Lung (tissue), 12 donors: Measurements from ENCODE around the gene CYB5B. TPM values are rescaled to one million over a fixed set of nuclear protein-coding genes. Genes with fewer than 3 reads are reported as not detected.

Experiments
- ATAC-seq: fragments of 200-7000 bp; cut with Tn5 transposase; one replicate; pipeline ENCODE4 v1.9.1; 2020; ENCODE audit warnings: moderate number of reproducible peaks; ENCODE audit not compliant: insufficient read depth, low FRiP score
- DNase-seq, 3 donors: peaks; one replicate each; pipeline ENCODE4 v3.0.0-alpha.2; 2013 to 2017
- H3K27ac ChIP-seq, 2 donors: one replicate each; pipeline ENCODE4 v1.5.1; 2013; ENCODE audit warnings: mild to moderate bottlenecking in 2 of 2, moderate library complexity in 2 of 2, control low read depth in 1 of 2, inconsistent platforms in 1 of 2, low read depth in 1 of 2, low read length in 1 of 2
- H3K27me3 ChIP-seq, 3 donors: one replicate each; pipeline ENCODE4 v1.5.1; 2013; ENCODE audit warnings: low read length in 2 of 3; ENCODE audit not compliant: control insufficient read depth in 3 of 3, insufficient read depth in 3 of 3
- H3K36me3 ChIP-seq, 4 donors: one replicate each; pipeline ENCODE4 v1.5.1; 2013; ENCODE audit warnings: low read length in 4 of 4, mild to moderate bottlenecking in 1 of 4, moderate library complexity in 1 of 4; ENCODE audit not compliant: control insufficient read depth in 4 of 4, insufficient read depth in 4 of 4
- H3K4me1 ChIP-seq, 5 donors: one replicate each; pipeline ENCODE4 v1.5.1; 2013; ENCODE audit warnings: low read length in 5 of 5, mild to moderate bottlenecking in 2 of 5, moderate library complexity in 1 of 5; ENCODE audit not compliant: control insufficient read depth in 5 of 5, insufficient read depth in 5 of 5
- H3K4me3 ChIP-seq: one replicate; pipeline ENCODE4 v1.5.1; 2013; ENCODE audit warnings: mild to moderate bottlenecking, control low read depth, moderate library complexity
- H3K9ac ChIP-seq, 2 donors: one replicate each; pipeline ENCODE4 v1.5.1; 2013; ENCODE audit warnings: low read length in 2 of 2, control low read depth in 1 of 2; ENCODE audit not compliant: insufficient read depth in 1 of 2
- H3K9me3 ChIP-seq, 4 donors: one replicate each; pipeline ENCODE4 v1.5.1; 2013; ENCODE audit warnings: low read length in 3 of 4, mild to moderate bottlenecking in 1 of 4, moderate library complexity in 1 of 4; ENCODE audit not compliant: control insufficient read depth in 4 of 4, insufficient read depth in 3 of 4
- WGBS, 2 donors: extraction: QIAGEN DNeasy Blood & Tissue Kit; methylation state at CpG; one replicate each; pipeline ENCODE4 v1.1.7; 2013; 5-methylcytosine and 5-hydroxymethylcytosine counted together
- polyA plus RNA-seq, 2 donors: library from polyadenylated mRNA; stranded (reverse); fragments of 200-250 nt; gene quantifications; one replicate each; pipeline ENCODE4 v1.2.1, GENCODE V29; 2013
- total RNA-seq, 2 donors: library from RNA; depleted of rRNA in 1 of 2; stranded (reverse); fragments of >200 nt in 1 of 2; gene quantifications; one replicate each; pipeline ENCODE4 v1.2.1, GENCODE V29; 2014 to 2021
- TF ChIP-seq, protein P1 (sequence below): IDR thresholded peaks from 2 replicates; pipeline ENCODE4 v1.5.1; 2012; ENCODE audit warnings: mild to moderate bottlenecking; ENCODE audit errors: control extremely low read depth, extremely low read depth
- donor health status: control.
- donor health status: control.
- donor health status: Bipolar disorder and iron deficiency.
- donor health status: healthy.
- donor health status: DM: yes; HTN: yes; CAD: no.

CYB5B gene
- total and polyA plus RNA-seq, 4 donors = 68.1 to 103 (median 75.7) TPM

DNA sequence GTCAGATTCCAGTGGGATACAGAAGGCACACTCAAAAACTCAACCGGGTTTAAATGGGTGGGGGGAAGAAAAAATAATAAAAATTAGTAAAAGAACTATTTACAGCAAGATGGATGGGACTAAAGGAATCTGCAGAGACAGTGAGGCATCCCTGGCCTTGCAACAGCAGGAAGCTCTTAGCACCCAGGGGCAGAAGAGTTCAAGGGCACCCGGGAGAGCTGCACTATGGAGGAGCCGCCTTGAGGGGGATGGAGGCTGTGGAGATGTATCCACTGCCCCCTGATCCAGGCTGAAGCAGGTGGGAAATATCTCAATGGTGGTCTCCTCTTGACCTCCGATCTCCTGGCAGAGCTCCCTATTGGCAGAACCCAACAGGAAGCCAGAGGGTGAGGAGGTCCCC lies 72.0 kb downstream of the CYB5B start:
- Histone ChIP-seq H3K27ac (no peak overlapping the region), H3K9me3 (no peaks in the 10 kb centered on the region), H3K4me1 (no peaks in the 10 kb centered on the region), H3K9ac (no peak overlapping the region), H3K36me3 (peaks cover 0 to 4% (median 0%) of the 10 kb centered on the region in 4 donors), H3K4me3 (no peak overlapping the region), H3K27me3 (no peaks in the 10 kb centered on the region)
- ATAC-seq (no peak), DNase-seq (no peak)
- TF ChIP-seq, protein P1, sequence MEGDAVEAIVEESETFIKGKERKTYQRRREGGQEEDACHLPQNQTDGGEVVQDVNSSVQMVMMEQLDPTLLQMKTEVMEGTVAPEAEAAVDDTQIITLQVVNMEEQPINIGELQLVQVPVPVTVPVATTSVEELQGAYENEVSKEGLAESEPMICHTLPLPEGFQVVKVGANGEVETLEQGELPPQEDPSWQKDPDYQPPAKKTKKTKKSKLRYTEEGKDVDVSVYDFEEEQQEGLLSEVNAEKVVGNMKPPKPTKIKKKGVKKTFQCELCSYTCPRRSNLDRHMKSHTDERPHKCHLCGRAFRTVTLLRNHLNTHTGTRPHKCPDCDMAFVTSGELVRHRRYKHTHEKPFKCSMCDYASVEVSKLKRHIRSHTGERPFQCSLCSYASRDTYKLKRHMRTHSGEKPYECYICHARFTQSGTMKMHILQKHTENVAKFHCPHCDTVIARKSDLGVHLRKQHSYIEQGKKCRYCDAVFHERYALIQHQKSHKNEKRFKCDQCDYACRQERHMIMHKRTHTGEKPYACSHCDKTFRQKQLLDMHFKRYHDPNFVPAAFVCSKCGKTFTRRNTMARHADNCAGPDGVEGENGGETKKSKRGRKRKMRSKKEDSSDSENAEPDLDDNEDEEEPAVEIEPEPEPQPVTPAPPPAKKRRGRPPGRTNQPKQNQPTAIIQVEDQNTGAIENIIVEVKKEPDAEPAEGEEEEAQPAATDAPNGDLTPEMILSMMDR = no peak
- WGBS, 2 donors = 89 to 95% methylated on average over 4 of the region's 4 CpGs

DNA sequence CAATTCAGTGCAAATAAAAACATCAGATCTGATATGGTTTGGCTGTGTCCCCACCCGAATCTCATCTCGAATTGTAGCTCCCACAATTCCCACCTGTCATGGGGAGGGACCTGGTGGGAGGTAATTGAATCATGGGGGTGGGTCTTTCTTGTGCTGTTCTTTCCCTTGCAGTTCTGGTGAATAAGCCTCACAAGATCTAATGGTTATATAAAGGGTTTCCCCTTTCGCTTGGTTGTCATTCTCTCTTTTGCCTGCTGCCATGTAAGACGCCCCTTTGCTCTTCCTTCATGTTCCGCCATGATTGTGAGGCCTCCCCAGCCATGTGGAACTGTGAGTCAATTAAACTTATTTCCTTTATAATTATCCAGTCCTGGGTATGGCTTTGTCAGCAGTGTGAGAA lies 72.5 kb downstream of the CYB5B start:
- no peak overlapping the region for H3K4me3 ChIP-seq
- TF ChIP-seq, protein P1 = no peak
- ATAC-seq (no peak), DNase-seq (no peak)
- WGBS, 2 donors = 95% methylated on average over 5 of the region's 5 CpGs
- H3K36me3 ChIP-seq = peaks cover 0 to 4% (median 0%) of the 10 kb centered on the region in 4 donors
- no peak overlapping the region for H3K27ac ChIP-seq
- H3K9me3 ChIP-seq = no peaks in the 10 kb centered on the region
- H3K9ac ChIP-seq = no peak overlapping the region
- H3K27me3 ChIP-seq = no peaks in the 10 kb centered on the region
- no peaks in the 10 kb centered on the region for H3K4me1 ChIP-seq

DNA sequence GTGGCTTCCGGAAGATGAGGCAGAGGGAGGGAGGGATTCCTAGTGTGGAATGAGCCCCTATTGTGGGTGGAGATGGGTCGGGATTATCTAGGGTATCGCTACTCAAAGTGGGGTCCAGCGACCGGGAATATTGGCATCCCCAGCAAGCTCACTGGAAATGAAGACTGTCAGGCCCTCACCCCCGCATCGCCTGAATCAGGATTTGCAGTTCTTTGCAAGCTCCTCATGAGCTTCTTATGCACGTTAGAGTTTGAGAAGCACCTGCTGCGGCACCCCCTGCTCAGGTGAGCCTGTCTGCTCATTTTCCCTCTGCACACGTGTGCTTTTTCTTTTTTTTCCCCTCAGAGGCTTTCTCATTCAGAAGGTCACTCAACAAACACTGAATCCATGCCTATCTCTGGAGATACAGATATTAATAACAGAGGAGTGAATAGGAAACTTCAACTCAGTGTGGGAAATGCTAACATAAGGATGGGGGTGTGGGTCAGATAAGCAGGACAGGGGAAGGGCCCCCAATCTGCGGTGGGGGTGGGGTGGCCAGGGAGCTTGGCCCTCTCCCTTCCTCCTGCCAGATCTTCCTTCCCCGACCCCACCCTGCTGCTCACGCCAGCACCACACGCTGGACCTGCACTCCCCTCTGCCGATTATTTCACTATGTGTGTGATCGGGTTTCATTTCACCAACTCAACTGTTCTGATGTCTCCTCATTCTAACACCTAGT lies 73.6 kb downstream of the CYB5B start:
- Histone ChIP-seq H3K4me3 (no peak overlapping the region), H3K27ac (no peak overlapping the region), H3K27me3 (no peaks in the 10 kb centered on the region), H3K9ac (no peak overlapping the region), H3K9me3 (no peaks in the 10 kb centered on the region), H3K36me3 (peaks cover 0 to 4% (median 0%) of the 10 kb centered on the region in 4 donors), H3K4me1 (no peaks in the 10 kb centered on the region)
- ATAC-seq (no peak), DNase-seq (no peak)
- 71 to 89% methylated on average over 16 of the region's 16 CpGs for WGBS, 2 donors
- TF ChIP-seq, protein P1 = no peak

DNA sequence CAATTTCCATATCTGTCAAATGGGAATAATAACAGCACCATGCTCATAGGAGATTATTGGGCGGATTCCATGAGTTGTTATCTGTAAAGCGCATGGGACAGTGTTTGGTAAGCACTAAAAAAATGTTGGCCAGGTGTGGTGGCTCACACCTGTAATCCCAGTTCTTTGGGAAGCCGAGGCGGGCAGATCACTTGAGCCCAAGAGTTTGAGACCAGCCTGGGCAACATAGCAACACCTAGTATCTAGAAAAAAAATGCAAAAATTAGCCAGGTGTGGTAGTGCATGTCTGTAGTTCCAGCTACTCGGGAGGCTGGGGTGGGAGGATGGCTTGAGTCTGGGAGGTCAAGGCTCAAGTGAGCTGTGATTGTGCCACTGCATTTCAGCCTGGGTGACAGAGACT lies 74.5 kb downstream of the CYB5B start:
- TF ChIP-seq, protein P1 = no peak
- no peaks in the 10 kb centered on the region for H3K36me3 ChIP-seq
- no peak overlapping the region for H3K27ac ChIP-seq
- no peaks in the 10 kb centered on the region for H3K27me3 ChIP-seq
- DNase-seq (no peak), ATAC-seq (no peak)
- no peak overlapping the region for H3K4me3 ChIP-seq
- no peaks in the 10 kb centered on the region for H3K9me3 ChIP-seq
- H3K9ac ChIP-seq = no peak overlapping the region
- WGBS, 2 donors = 95 to 98% methylated on average over 5 of the region's 5 CpGs
- H3K4me1 ChIP-seq = no peaks in the 10 kb centered on the region
